Neuron (in vitro differentiated cells): Measurements from ENCODE around the gene HSPB7.

Experiments
- H2AFZ ChIP-seq: one replicate; pipeline ENCODE4 v1.6.1; 2013; ENCODE audit warnings: low read depth, mild to moderate bottlenecking, inconsistent platforms, low read length, moderate library complexity
- H3K27me3 ChIP-seq: one replicate; pipeline ENCODE4 v1.6.1; 2013; ENCODE audit warnings: low read length; ENCODE audit not compliant: insufficient read depth
- H3K36me3 ChIP-seq: one replicate; pipeline ENCODE4 v1.6.1; 2013; ENCODE audit warnings: low read length; ENCODE audit not compliant: insufficient read depth
- H3K4me1 ChIP-seq: one replicate; pipeline ENCODE4 v1.6.1; 2013; ENCODE audit warnings: low read length; ENCODE audit not compliant: insufficient read depth
- H3K4me3 ChIP-seq: 2 replicates; pipeline ENCODE4 v1.5.1; 2013; ENCODE audit warnings: mild to moderate bottlenecking, low read length, moderate library complexity
- H3K9me3 ChIP-seq: one replicate; pipeline ENCODE4 v1.6.1; 2013; ENCODE audit warnings: low read length

Gene HSPB7

GRCh38 chr1:15968172-15968571, 49.7 kb downstream of the HSPB7 start:
- no peaks in the 10 kb centered on the region for H3K4me1 ChIP-seq
- peaks cover 16% of the 10 kb centered on the region for H3K9me3 ChIP-seq
- H2AFZ ChIP-seq, result no peak overlapping the region
- H3K27me3 ChIP-seq, result no peaks in the 10 kb centered on the region
- H3K36me3 ChIP-seq, result peaks cover 56% of the 10 kb centered on the region
- H3K4me3 ChIP-seq, result no peak overlapping the region

GRCh38 chr1:15966956-15967344, 50.9 kb downstream of the HSPB7 start:
- H3K4me1 ChIP-seq, result no peaks in the 10 kb centered on the region
- H3K27me3 ChIP-seq, result no peaks in the 10 kb centered on the region
- no peak overlapping the region for H2AFZ ChIP-seq
- peaks cover 47% of the 10 kb centered on the region for H3K36me3 ChIP-seq
- H3K9me3 ChIP-seq, result peaks cover 13% of the 10 kb centered on the region
- H3K4me3 ChIP-seq, result no peak overlapping the region

GRCh38 chr1:15966081-15966955, 51.5 kb downstream of the HSPB7 start:
- Histone ChIP-seq H2AFZ (no peak overlapping the region), H3K36me3 (peaks cover 46% of the 10 kb centered on the region), H3K9me3 (peaks cover 13% of the 10 kb centered on the region), H3K4me1 (no peaks in the 10 kb centered on the region), H3K4me3 (no peak overlapping the region), H3K27me3 (no peaks in the 10 kb centered on the region)

- no peaks in the 10 kb centered on the region for H3K27me3 ChIP-seq
- H3K4me3 ChIP-seq, result no peak overlapping the region
- H3K9me3 ChIP-seq, result peaks cover 13% of the 10 kb centered on the region
- H2AFZ ChIP-seq, result no peak overlapping the region
- peaks cover 43% of the 10 kb centered on the region for H3K36me3 ChIP-seq
- peaks cover 4% of the 10 kb centered on the region for H3K4me1 ChIP-seq
Measured at GRCh38 chr1:15965228-15965767, 52.5 kb downstream of the HSPB7 start.
